ENCODE measurements around the gene COL3A1. TPM values are rescaled to one million over a fixed set of nuclear protein-coding genes. Genes with fewer than 3 reads are reported as not detected.

Gene COL3A1
- total and polyA plus RNA-seq, 2 donors (not counting 3 experiments of a cell fraction or from before 2014, with no cell fraction given): 2.3 to 8.7 TPM

- Histone ChIP-seq H3K79me2 (ENCODE audit: control insufficient read depth, insufficient read depth, low read length) (no peaks in the 10 kb centered on the region), H3K27ac (ENCODE audit: insufficient read depth, low read depth, low read length) (no peak overlapping the region), H3K36me3 (ENCODE audit: control insufficient read depth in 2 of 2, extremely low read depth in 1 of 2, insufficient read depth in 2 of 2, low read length in 2 of 2) (peaks cover 6 to 26% of the 10 kb centered on the region in 2 experiments), H3K4me2 (ENCODE audit: insufficient read depth, low read length) (no peak overlapping the region), H3K4me1 (ENCODE audit: control insufficient read depth, extremely low read depth, insufficient read depth, low read length) (peaks cover 8% of the 10 kb centered on the region), H3K9me3 (replicated peaks; ENCODE audit: control insufficient read depth, insufficient read depth, low read length) (no peaks in the 10 kb centered on the region), H3K27me3 (ENCODE audit: control insufficient read depth in 2 of 2, insufficient read depth in 2 of 2, low read length in 2 of 2) (no peaks in the 10 kb centered on the region), H4K20me1 (replicated peaks; ENCODE audit: control insufficient read depth, extremely low read depth, insufficient read depth, low read length) (no peaks in the 10 kb centered on the region), H3K9me1 (replicated peaks; ENCODE audit: control insufficient read depth, extremely low read depth, insufficient read depth, low read length) (no peaks in the 10 kb centered on the region), H2AFZ (ENCODE audit: low read depth, low read length) (no peak overlapping the region), H3K4me3 (replicated peaks in 1 of 3; ENCODE audit: insufficient read depth in 1 of 3, low read depth in 1 of 3, low read length in 3 of 3) (no peak overlapping the region), H3K9ac (replicated peaks; ENCODE audit: extremely low read depth, insufficient read depth, low read length) (no peak overlapping the region)
- CTCF ChIA-PET: interaction anchor here (0.9 kb wide), 1 partner anchor 19 kb away, joined by 3 read pairs; no protein-coding TSS in a partner anchor
- intact Hi-C loops (cut with micrococcal nuclease): loop anchor here (5.0 kb wide), 1 partner anchor 35 kb away; no protein-coding TSS in a partner anchor
- DNase-seq (ENCODE audit: low read depth, low spot score) (peak; percentile 48), FAIRE-seq (no peak)
- dilution Hi-C loops (cut with MboI; ENCODE audit: extremely low pct_ligation_motif_present, low sequenced_read_pairs): no loop called here
- POLR2A ChIA-PET: no interaction called here
- TF ChIP-seq FOS (IDR thresholded peaks at IDR 0.05; ENCODE audit: borderline replicate concordance, insufficient read depth, low read length) (peak; percentile 71), POLR2AphosphoS5 (IDR thresholded peaks at IDR 0.05; ENCODE audit: insufficient read depth, low read depth, low read length) (no peak), JUN (IDR thresholded peaks at IDR 0.05; ENCODE audit: borderline replicate concordance, insufficient read depth, insufficient read length, low read depth) (peak; percentile 59), POLR2A (IDR thresholded peaks at IDR 0.05; ENCODE audit: low read depth, low read length) (no peak)
- BruUV-seq (replicated peaks): no TSS peak
Observed at GRCh38 chr2:189037518-189037917, 63.3 kb downstream of the COL3A1 start.

GRCh38 chr2:189045836-189046235, 71.7 kb downstream of the COL3A1 start:
- BruUV-seq (replicated peaks): no TSS peak
- DNase-seq (ENCODE audit: low read depth, low spot score) (no peak), FAIRE-seq (no peak)
- H3K79me2 ChIP-seq (ENCODE audit: control insufficient read depth, insufficient read depth, low read length): no peaks in the 10 kb centered on the region
- dilution Hi-C loops (cut with MboI; ENCODE audit: extremely low pct_ligation_motif_present, low sequenced_read_pairs) (no loop called here), intact Hi-C loops (cut with micrococcal nuclease) (no loop called here)
- no peak overlapping the region for H3K4me3 ChIP-seq (replicated peaks in 1 of 3; ENCODE audit: insufficient read depth in 1 of 3, low read depth in 1 of 3, low read length in 3 of 3)
- no peak overlapping the region for H3K9ac ChIP-seq (replicated peaks; ENCODE audit: extremely low read depth, insufficient read depth, low read length)
- no peaks in the 10 kb centered on the region for H3K9me3 ChIP-seq (replicated peaks; ENCODE audit: control insufficient read depth, insufficient read depth, low read length)
- no peak overlapping the region for H2AFZ ChIP-seq (ENCODE audit: low read depth, low read length)
- H3K27me3 ChIP-seq (ENCODE audit: control insufficient read depth in 2 of 2, insufficient read depth in 2 of 2, low read length in 2 of 2): no peaks in the 10 kb centered on the region
- H4K20me1 ChIP-seq (replicated peaks; ENCODE audit: control insufficient read depth, extremely low read depth, insufficient read depth, low read length): no peaks in the 10 kb centered on the region
- TF ChIP-seq, protein P1, sequence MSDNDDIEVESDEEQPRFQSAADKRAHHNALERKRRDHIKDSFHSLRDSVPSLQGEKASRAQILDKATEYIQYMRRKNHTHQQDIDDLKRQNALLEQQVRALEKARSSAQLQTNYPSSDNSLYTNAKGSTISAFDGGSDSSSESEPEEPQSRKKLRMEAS (IDR thresholded peaks at IDR 0.05; ENCODE audit: insufficient read depth, insufficient read length): no peak
- TF ChIP-seq POLR2A (IDR thresholded peaks at IDR 0.05; ENCODE audit: low read depth, low read length): no peak
- TF ChIP-seq, protein P2, sequence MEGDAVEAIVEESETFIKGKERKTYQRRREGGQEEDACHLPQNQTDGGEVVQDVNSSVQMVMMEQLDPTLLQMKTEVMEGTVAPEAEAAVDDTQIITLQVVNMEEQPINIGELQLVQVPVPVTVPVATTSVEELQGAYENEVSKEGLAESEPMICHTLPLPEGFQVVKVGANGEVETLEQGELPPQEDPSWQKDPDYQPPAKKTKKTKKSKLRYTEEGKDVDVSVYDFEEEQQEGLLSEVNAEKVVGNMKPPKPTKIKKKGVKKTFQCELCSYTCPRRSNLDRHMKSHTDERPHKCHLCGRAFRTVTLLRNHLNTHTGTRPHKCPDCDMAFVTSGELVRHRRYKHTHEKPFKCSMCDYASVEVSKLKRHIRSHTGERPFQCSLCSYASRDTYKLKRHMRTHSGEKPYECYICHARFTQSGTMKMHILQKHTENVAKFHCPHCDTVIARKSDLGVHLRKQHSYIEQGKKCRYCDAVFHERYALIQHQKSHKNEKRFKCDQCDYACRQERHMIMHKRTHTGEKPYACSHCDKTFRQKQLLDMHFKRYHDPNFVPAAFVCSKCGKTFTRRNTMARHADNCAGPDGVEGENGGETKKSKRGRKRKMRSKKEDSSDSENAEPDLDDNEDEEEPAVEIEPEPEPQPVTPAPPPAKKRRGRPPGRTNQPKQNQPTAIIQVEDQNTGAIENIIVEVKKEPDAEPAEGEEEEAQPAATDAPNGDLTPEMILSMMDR (IDR thresholded peaks at IDR 0.05; ENCODE audit: extremely low read depth in 1 of 2, insufficient read depth in 1 of 2, low read depth in 1 of 2, low read length in 2 of 2): no peak
- no peak for TF ChIP-seq FOS (IDR thresholded peaks at IDR 0.05; ENCODE audit: borderline replicate concordance, insufficient read depth, low read length)
- no peak for TF ChIP-seq MYC (IDR thresholded peaks at IDR 0.05; ENCODE audit: low read depth, low read length)
- TF ChIP-seq POLR2AphosphoS5 (IDR thresholded peaks at IDR 0.05; ENCODE audit: insufficient read depth, low read depth, low read length): no peak
- TF ChIP-seq JUN (IDR thresholded peaks at IDR 0.05; ENCODE audit: borderline replicate concordance, insufficient read depth, insufficient read length, low read depth): no peak
- no peak for TF ChIP-seq EZH2 (IDR thresholded peaks at IDR 0.05; ENCODE audit: borderline replicate concordance, low read depth, low read length, severe bottlenecking)
- no peak for TF ChIP-seq GATA2 (IDR thresholded peaks at IDR 0.05; ENCODE audit: insufficient read depth, insufficient read length, low read depth, low read length)
- H3K4me1 ChIP-seq (ENCODE audit: control insufficient read depth, extremely low read depth, insufficient read depth, low read length): no peaks in the 10 kb centered on the region
- ChIA-PET POLR2A (no interaction called here), CTCF (no interaction called here)
- H3K9me1 ChIP-seq (replicated peaks; ENCODE audit: control insufficient read depth, extremely low read depth, insufficient read depth, low read length): no peaks in the 10 kb centered on the region
- peaks cover 2 to 24% of the 10 kb centered on the region in 2 experiments for H3K36me3 ChIP-seq (ENCODE audit: control insufficient read depth in 2 of 2, extremely low read depth in 1 of 2, insufficient read depth in 2 of 2, low read length in 2 of 2)
- no peak overlapping the region for H3K27ac ChIP-seq (ENCODE audit: insufficient read depth, low read depth, low read length)
- H3K4me2 ChIP-seq (ENCODE audit: insufficient read depth, low read length): no peak overlapping the region

All from endothelial cell of umbilical vein (primary cell).